ENCODE data around the gene TARBP1. TPM values are rescaled to one million over a fixed set of nuclear protein-coding genes. Genes with fewer than 3 reads are reported as not detected.

The TARBP1 gene, protein sequence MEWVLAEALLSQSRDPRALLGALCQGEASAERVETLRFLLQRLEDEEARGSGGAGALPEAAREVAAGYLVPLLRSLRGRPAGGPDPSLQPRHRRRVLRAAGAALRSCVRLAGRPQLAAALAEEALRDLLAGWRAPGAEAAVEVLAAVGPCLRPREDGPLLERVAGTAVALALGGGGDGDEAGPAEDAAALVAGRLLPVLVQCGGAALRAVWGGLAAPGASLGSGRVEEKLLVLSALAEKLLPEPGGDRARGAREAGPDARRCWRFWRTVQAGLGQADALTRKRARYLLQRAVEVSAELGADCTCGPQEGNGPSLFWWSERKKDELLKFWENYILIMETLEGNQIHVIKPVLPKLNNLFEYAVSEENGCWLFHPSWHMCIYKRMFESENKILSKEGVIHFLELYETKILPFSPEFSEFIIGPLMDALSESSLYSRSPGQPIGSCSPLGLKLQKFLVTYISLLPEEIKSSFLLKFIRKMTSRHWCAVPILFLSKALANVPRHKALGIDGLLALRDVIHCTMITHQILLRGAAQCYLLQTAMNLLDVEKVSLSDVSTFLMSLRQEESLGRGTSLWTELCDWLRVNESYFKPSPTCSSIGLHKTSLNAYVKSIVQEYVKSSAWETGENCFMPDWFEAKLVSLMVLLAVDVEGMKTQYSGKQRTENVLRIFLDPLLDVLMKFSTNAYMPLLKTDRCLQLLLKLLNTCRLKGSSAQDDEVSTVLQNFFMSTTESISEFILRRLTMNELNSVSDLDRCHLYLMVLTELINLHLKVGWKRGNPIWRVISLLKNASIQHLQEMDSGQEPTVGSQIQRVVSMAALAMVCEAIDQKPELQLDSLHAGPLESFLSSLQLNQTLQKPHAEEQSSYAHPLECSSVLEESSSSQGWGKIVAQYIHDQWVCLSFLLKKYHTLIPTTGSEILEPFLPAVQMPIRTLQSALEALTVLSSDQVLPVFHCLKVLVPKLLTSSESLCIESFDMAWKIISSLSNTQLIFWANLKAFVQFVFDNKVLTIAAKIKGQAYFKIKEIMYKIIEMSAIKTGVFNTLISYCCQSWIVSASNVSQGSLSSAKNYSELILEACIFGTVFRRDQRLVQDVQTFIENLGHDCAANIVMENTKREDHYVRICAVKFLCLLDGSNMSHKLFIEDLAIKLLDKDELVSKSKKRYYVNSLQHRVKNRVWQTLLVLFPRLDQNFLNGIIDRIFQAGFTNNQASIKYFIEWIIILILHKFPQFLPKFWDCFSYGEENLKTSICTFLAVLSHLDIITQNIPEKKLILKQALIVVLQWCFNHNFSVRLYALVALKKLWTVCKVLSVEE (N-terminal part only)
- total RNA-seq (2021; fragmentation: NEBNext Ultra II Directional; extraction: Animal tissue kit (Norgen Biotek cat#: 25700)) (18.6 and 21.9 TPM in 2 replicates), polyA plus RNA-seq (2011; rRNA removed) (18.8 and 32.3 TPM in 2 replicates), polyA minus RNA-seq (2011; rRNA and poly(A)+ RNA removed) (17.4 and 23.1 TPM in 2 replicates)
- 30.1 TPM for polyA plus RNA-seq (2011; cell fraction: cytosol; rRNA removed)
- 38.3 TPM for polyA plus RNA-seq (2011; cell fraction: nucleus; rRNA removed)
- 23.6 to 27.0 TPM (median 24.8 TPM) in 4 replicates for polyA plus RNA-seq (2012, experiment 1 of 2)
- polyA plus RNA-seq (2012, experiment 2 of 2) = 3.3 TPM
- 10.5 TPM for polyA plus RNA-seq (2013, experiment 1 of 2)
- polyA plus RNA-seq (2013, experiment 2 of 2) = 9.7 TPM
- 9.3 TPM for polyA minus RNA-seq (2011; cell fraction: cytosol; rRNA and poly(A)+ RNA removed)
- polyA minus RNA-seq (2011; cell fraction: nucleus; rRNA and poly(A)+ RNA removed) = 22.0 TPM
- long read RNA-seq, experiment 1, partial matches to known transcripts = 6 of 9 reads
- long read RNA-seq, experiment 1, other reads (novel, unspliced or antisense) = 2 of 9 reads
- long read RNA-seq, experiment 2, partial matches to known transcripts = 2 of 3 reads
- long read RNA-seq, experiment 2, other reads (novel, unspliced or antisense) = 1 of 3 reads

DNA sequence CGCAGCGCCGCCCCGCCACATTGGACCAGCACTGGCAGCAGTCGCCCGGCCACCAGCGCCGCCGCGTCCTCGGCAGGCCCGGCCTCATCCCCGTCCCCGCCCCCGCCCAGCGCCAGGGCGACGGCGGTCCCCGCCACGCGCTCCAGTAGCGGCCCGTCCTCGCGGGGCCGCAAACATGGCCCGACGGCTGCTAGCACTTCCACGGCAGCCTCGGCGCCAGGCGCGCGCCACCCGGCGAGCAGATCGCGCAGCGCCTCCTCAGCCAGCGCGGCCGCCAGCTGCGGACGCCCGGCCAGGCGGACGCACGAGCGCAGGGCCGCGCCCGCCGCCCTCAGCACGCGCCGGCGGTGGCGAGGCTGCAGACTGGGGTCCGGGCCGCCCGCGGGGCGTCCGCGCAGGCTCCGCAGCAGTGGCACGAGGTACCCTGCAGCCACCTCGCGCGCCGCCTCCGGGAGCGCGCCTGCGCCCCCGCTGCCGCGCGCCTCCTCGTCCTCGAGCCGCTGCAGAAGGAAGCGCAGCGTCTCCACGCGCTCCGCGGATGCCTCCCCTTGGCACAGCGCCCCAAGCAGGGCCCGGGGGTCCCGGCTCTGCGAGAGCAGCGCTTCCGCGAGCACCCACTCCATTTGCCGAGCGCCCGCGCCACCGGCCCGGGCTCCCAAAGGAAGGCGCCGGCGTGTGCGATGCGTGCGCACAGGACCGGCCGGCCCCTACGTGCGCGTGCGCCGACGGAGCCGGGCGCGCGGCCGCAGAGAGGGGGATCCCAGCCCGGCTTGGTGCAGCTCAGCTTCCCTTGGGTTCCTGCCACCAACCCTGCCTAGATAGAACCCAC, at the start of gene TARBP1:
Gene TARBP1, minus strand, starts transcription at position 699 of the 829 bp plus-strand sequence. Its CDS starts 76 bp downstream, at position 623.
- H3K36me3 ChIP-seq (ENCODE audit: control insufficient read depth in 2 of 4, insufficient read depth in 4 of 4, low read length in 3 of 4) = no peaks in the 10 kb centered on the region
- TF ChIP-seq GTF2F1 (IDR thresholded peaks at IDR 0.05; ENCODE audit: borderline replicate concordance, low read depth, low read length) = no peak

More for the DNA sequence above, at the start of gene TARBP1:
- no peak within 1 kb of the TSS for H2BK15ac ChIP-seq (ENCODE audit: low read length)
- ChIA-PET CTCF (ENCODE audit: partially characterized antibody) (no interaction called here), POLR2A (ENCODE audit: partially characterized antibody) (interaction anchor here (0.8 to 1.9 kb wide), 3 partner anchors 10 to 152 kb away, joined by 3 to 5 read pairs (median 4); no protein-coding TSS in a partner anchor)
- H2BK5ac ChIP-seq (ENCODE audit: low read depth, low read length) = no peak within 1 kb of the TSS; the same call in 1 of the 2 replicates
- peak within 1 kb of the TSS in 3 of 4 experiments; percentile 75 to 89 (median 78); a peak in 5 of 7 replicates for H3K9ac ChIP-seq (replicated peaks in 1 of 4; ENCODE audit: extremely low read depth in 1 of 4, low read depth in 3 of 4, low read length in 3 of 4)
- peaks cover 8% of the 10 kb centered on the region for H3K23me2 ChIP-seq (ENCODE audit: low read depth, low read length)
- H3K23ac ChIP-seq (ENCODE audit: insufficient read length) = no peak within 1 kb of the TSS
- peak within 1 kb of the TSS; percentile 75 for H3K56ac ChIP-seq (replicated peaks; ENCODE audit: insufficient read length, low read depth, low read length)
- H2BK12ac ChIP-seq (ENCODE audit: low read depth, low read length) = no peak within 1 kb of the TSS
- H3K4ac ChIP-seq (replicated peaks; ENCODE audit: insufficient read length, low read depth, low read length) = no peak within 1 kb of the TSS
- H3K79me1 ChIP-seq (ENCODE audit: low read depth, low read length) = no peaks in the 10 kb centered on the region; the same call in 1 of the 2 replicates
- peak within 1 kb of the TSS; percentile 83; the same call in 1 of the 2 replicates for H3K27ac ChIP-seq (ENCODE audit: low read depth, low read length)
- peaks cover 0 to 4% (median 1%) of the 10 kb centered on the region in 4 experiments; a peak in 5 of 7 replicates for H3K27me3 ChIP-seq (replicated peaks in 1 of 4; ENCODE audit: control insufficient read depth in 3 of 4, extremely low read depth in 1 of 4, insufficient read depth in 3 of 4, low read length in 3 of 4)
- peak within 1 kb of the TSS; percentile 72 to 93 for H3K4me2 ChIP-seq (ENCODE audit: insufficient read depth in 1 of 2, low read depth in 2 of 2, low read length in 2 of 2)
- H2AK5ac ChIP-seq (ENCODE audit: low read depth, low read length) = no peak within 1 kb of the TSS
- H3K14ac ChIP-seq (ENCODE audit: insufficient read length) = no peak within 1 kb of the TSS
- peak within 1 kb of the TSS; percentile 89 for H4K5ac ChIP-seq (ENCODE audit: insufficient read length, low read depth, low read length)
- no peak for FAIRE-seq
- no peaks in the 10 kb centered on the region for H4K20me1 ChIP-seq (replicated peaks in 1 of 2; ENCODE audit: control insufficient read depth in 1 of 2, insufficient read depth in 2 of 2, low read length in 2 of 2)
- no peaks in the 10 kb centered on the region for H3K9me3 ChIP-seq (ENCODE audit: insufficient read depth in 2 of 2, low read depth in 1 of 2, low read length in 1 of 2)
- peaks cover 3 to 17% (median 11%) of the 10 kb centered on the region in 4 experiments for H3K4me1 ChIP-seq (replicated peaks in 1 of 4; ENCODE audit: control insufficient read depth in 3 of 4, insufficient read depth in 4 of 4, low read length in 3 of 4)
- peak within 1 kb of the TSS; percentile 87 for H2AFZ ChIP-seq (ENCODE audit: low read length)
- DNase-seq (ENCODE audit: low read depth in 1 of 2, low spot score in 2 of 2) = peak; percentile 27 to 82
- 3% methylated on average over 98 of the region's 122 CpGs; no CpG with 5 or more reads in 1 of the 2 experiments for WGBS, 2 experiments (ENCODE audit: extremely low coverage in 1 of 2, insufficient coverage in 1 of 2, insufficient read length in 1 of 2, insufficient replicate concordance in 2 of 2, low coverage in 1 of 2, low lambda C conversion rate in 2 of 2, missing lambda C conversion rate in 1 of 2)
- no peak within 1 kb of the TSS for H2BK20ac ChIP-seq (ENCODE audit: low read length)
- H2BK120ac ChIP-seq (replicated peaks; ENCODE audit: low read depth, low read length) = no peak within 1 kb of the TSS
- H3K18ac ChIP-seq (ENCODE audit: extremely low read depth, low read length) = peak within 1 kb of the TSS; percentile 95
- peak within 1 kb of the TSS; percentile 89; the same call in 1 of the 2 replicates for H4K8ac ChIP-seq (ENCODE audit: extremely low read depth, insufficient read depth, low read length)
- peak within 1 kb of the TSS; percentile 54 to 76 (median 72) for H3K4me3 ChIP-seq (ENCODE audit: extremely low read depth in 1 of 4, insufficient read depth in 2 of 4, low read depth in 3 of 4, low read length in 4 of 4)
- H3K79me2 ChIP-seq (ENCODE audit: control insufficient read depth in 1 of 2, insufficient read depth in 2 of 2, low read length in 2 of 2) = peaks cover 0 to 34% of the 10 kb centered on the region in 2 experiments; a peak in 2 of 4 replicates
- H4K91ac ChIP-seq (replicated peaks; ENCODE audit: insufficient read length, low read length) = no peak within 1 kb of the TSS
